HepG2 (cell line): ENCODE results near the gene OARD1. TPM values are rescaled to one million over a fixed set of nuclear protein-coding genes. Genes with fewer than 3 reads are reported as not detected.
A peak's percentile ranks its signal among the peaks of the same experiment; 100 is the strongest.

Experiments used
- BORCS8-MEF2B ChIP-seq: sonication (generic); formaldehyde crosslinking; IDR thresholded peaks from 2 replicates; pipeline ENCODE4 v1.8.0; 2022; ENCODE audit warnings: mild to moderate bottlenecking, missing genetic modification reagents
- GZF1 ChIP-seq: sonication (generic); formaldehyde crosslinking; IDR thresholded peaks from 2 replicates; pipeline ENCODE4 v1.5.1; 2020; ENCODE audit warnings: mild to moderate bottlenecking, missing genetic modification reagents
- JUND ChIP-seq: sonication (generic); formaldehyde crosslinking; IDR thresholded peaks from 2 replicates; pipeline ENCODE4 v1.8.0; 2022; ENCODE audit warnings: mild to moderate bottlenecking, missing genetic modification reagents
- KDM1A ChIP-seq: IDR thresholded peaks from 2 replicates; pipeline ENCODE4 v1.6.1; 2016; ENCODE audit warnings: missing compliant biosample characterization
- MATR3 ChIP-seq: sonication (generic); formaldehyde crosslinking; IDR thresholded peaks from 2 replicates; pipeline ENCODE4 v1.4.0; 2020; ENCODE audit warnings: missing genetic modification reagents
- MAZ ChIP-seq, 2 experiments: sonication (generic) in 1 of 2; formaldehyde crosslinking in 1 of 2; IDR thresholded peaks; 2 replicates each; pipeline versions ENCODE4 v1.5.0 to v1.6.1; 2012 to 2020; ENCODE audit warnings: low read depth in 2 of 2, mild to moderate bottlenecking in 2 of 2, borderline replicate concordance in 1 of 2, improper control_type of control experiment in 1 of 2, low read length in 1 of 2, missing genetic modification reagents in 1 of 2, moderate library complexity in 1 of 2
- NFATC3 ChIP-seq: sonication (generic); formaldehyde crosslinking; IDR thresholded peaks from 2 replicates; pipeline ENCODE4 v1.5.1; 2020; ENCODE audit warnings: mild to moderate bottlenecking, missing genetic modification reagents
- NR2F1 ChIP-seq, 2 experiments: fragments of 450-650 bp in 1 of 2; formaldehyde crosslinking in 1 of 2; IDR thresholded peaks; 2 replicates each; pipeline versions ENCODE4 v1.5.0 to v1.6.1; 2016 to 2020; ENCODE audit warnings: mild to moderate bottlenecking in 1 of 2, missing compliant biosample characterization in 1 of 2, missing genetic modification reagents in 1 of 2, moderate library complexity in 1 of 2
- NRL ChIP-seq: sonication (generic); formaldehyde crosslinking; IDR thresholded peaks from 2 replicates; pipeline ENCODE4 v1.5.0; 2020; ENCODE audit warnings: missing genetic modification reagents, mild to moderate bottlenecking, moderate library complexity, borderline replicate concordance
- PBX2 ChIP-seq: IDR thresholded peaks from 2 replicates; pipeline ENCODE4 v1.6.1; 2016; ENCODE audit warnings: control low read depth
- SMC3 ChIP-seq: IDR thresholded peaks from 2 replicates; pipeline ENCODE4 v1.6.1; 2011; ENCODE audit warnings: low read length, improper control_type of control experiment
- ZNF274 ChIP-seq: sonication (generic); formaldehyde crosslinking; IDR thresholded peaks from 2 replicates; pipeline ENCODE4 v1.5.1; 2020; ENCODE audit warnings: mild to moderate bottlenecking, missing genetic modification reagents
- ZNF275 ChIP-seq: sonication (generic); formaldehyde crosslinking; IDR thresholded peaks from 2 replicates; pipeline ENCODE4 v1.8.0; 2022; ENCODE audit warnings: missing genetic modification reagents, mild to moderate bottlenecking, inconsistent platforms, borderline replicate concordance
- ZNF335 ChIP-seq: sonication (generic); formaldehyde crosslinking; IDR thresholded peaks from 2 replicates; pipeline ENCODE4 v1.4.0; 2020; ENCODE audit warnings: missing genetic modification reagents
- ZNF772 ChIP-seq: sonication (generic); formaldehyde crosslinking; IDR thresholded peaks from 2 replicates; pipeline ENCODE4 v1.5.0; 2020; ENCODE audit warnings: mild to moderate bottlenecking, missing genetic modification reagents
- ZNF781 ChIP-seq: sonication (generic); formaldehyde crosslinking; IDR thresholded peaks from 2 replicates; pipeline ENCODE4 v1.5.1; 2020; ENCODE audit warnings: borderline replicate concordance, mild to moderate bottlenecking, missing genetic modification reagents; ENCODE audit errors: not compliant biosample characterization
- ZNF790 ChIP-seq: sonication (generic); formaldehyde crosslinking; IDR thresholded peaks from 2 replicates; pipeline ENCODE4 v1.8.0; 2022; ENCODE audit warnings: missing genetic modification reagents, mild to moderate bottlenecking, borderline replicate concordance
- ZSCAN9 ChIP-seq: IDR thresholded peaks from 2 replicates; pipeline ENCODE4 v1.6.1; 2016; ENCODE audit warnings: borderline replicate concordance
- polyA plus RNA-seq, 8 experiments: library from polyadenylated mRNA; depleted of rRNA in 3 of 8; stranded (reverse) in 7 of 8; unstranded in 1 of 8; fragments of >200 nt; fragmentation: Illumina TruSeq in 4 of 8; extraction: Trizol in 4 of 8; gene quantifications; 2 replicates each; pipeline versions ENCODE4 v1.2.1 to v1.2.3, GENCODE V29; 2011 to 2016; ENCODE audit warnings: low read depth in 4 of 8, missing spikeins in 1 of 8, mixed read lengths in 1 of 8; ENCODE audit not compliant: insufficient read depth in 1 of 8
- total RNA-seq, 5 experiments: library from RNA; depleted of rRNA; stranded (reverse); fragments of >200 nt; fragmentation: Illumina TruSeq; extraction: Trizol; gene quantifications; 2 replicates each; pipeline ENCODE4 v1.2.3, GENCODE V29; 2016; ENCODE audit warnings: low read depth in 1 of 5
- TF ChIP-seq, protein P1 (sequence below): sonication (generic); formaldehyde crosslinking; IDR thresholded peaks from 2 replicates; pipeline ENCODE4 v1.8.1; 2023; ENCODE audit warnings: mild to moderate bottlenecking, inconsistent platforms, moderate library complexity, missing genetic modification reagents, borderline replicate concordance
- TF ChIP-seq, protein P2 (sequence below): sonication (generic); formaldehyde crosslinking; IDR thresholded peaks from 2 replicates; pipeline ENCODE4 v1.8.0; 2022; ENCODE audit warnings: mild to moderate bottlenecking, missing genetic modification reagents

The OARD1 gene
- total and polyA plus RNA-seq, 2 of the 13 experiments (the other 11 are each of a cell fraction or from before 2014, with no cell fraction given), result 18.4 to 49.0 TPM

DNA sequence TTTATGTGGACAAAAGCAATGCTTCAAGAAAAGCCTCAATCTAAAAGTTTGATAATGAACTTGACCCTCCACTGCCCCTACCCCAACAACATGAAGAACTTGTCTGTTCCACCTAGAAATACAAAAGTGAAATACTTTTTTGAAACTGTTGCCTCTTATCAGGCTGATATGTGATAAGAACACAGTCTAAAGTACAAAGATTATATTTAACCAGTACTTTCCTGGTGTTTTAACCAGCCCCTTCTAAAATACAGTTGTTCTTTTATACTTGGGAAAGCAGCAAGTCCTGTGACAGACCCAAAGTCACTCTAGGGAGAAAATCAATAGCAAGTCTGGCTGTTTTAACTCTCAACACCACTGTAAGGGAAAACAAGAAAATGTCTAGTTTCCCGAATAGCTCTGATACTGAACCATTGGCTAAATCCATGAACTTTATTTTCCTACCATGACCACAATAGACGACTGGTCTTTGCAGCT, 6.6 kb downstream of the OARD1 start (continued):
- TF ChIP-seq, protein P1, sequence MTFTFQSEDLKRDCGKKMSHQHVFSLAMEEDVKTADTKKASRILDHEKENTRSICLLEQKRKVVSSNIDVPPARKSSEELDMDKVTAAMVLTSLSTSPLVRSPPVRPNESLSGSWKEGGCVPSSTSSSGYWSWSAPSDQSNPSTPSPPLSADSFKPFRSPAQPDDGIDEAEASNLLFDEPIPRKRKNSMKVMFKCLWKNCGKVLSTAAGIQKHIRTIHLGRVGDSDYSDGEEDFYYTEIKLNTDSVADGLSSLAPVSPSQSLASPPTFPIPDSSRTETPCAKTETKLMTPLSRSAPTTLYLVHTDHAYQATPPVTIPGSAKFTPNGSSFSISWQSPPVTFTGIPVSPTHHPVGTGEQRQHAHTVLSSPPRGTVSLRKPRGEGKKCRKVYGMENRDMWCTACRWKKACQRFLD (CRISPR knock-in tag), result no peak
- TF ChIP-seq, protein P2, sequence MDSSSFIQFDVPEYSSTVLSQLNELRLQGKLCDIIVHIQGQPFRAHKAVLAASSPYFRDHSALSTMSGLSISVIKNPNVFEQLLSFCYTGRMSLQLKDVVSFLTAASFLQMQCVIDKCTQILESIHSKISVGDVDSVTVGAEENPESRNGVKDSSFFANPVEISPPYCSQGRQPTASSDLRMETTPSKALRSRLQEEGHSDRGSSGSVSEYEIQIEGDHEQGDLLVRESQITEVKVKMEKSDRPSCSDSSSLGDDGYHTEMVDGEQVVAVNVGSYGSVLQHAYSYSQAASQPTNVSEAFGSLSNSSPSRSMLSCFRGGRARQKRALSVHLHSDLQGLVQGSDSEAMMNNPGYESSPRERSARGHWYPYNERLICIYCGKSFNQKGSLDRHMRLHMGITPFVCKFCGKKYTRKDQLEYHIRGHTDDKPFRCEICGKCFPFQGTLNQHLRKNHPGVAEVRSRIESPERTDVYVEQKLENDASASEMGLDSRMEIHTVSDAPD, result peak; percentile 76; the same call in 1 of the 2 replicates
- TF ChIP-seq ZNF335 (CRISPR knock-in tag) (no peak), MATR3 (CRISPR knock-in tag) (no peak), ZNF275 (CRISPR knock-in tag) (no peak), GZF1 (no peak), ZSCAN9 (CRISPR knock-in tag) (peak; percentile 46; the same call in 1 of the 2 replicates), MAZ (IDR thresholded peaks at IDR 0.05; ENCODE audit: borderline replicate concordance, low read depth, low read length) (no peak), MAZ (CRISPR knock-in tag; IDR thresholded peaks at IDR 0.05; ENCODE audit: low read depth) (no peak), KDM1A (CRISPR knock-in tag) (no peak), PBX2 (CRISPR knock-in tag) (no peak), ZNF772 (CRISPR knock-in tag) (no peak), ZNF790 (CRISPR knock-in tag) (no peak), BORCS8-MEF2B (CRISPR knock-in tag) (no peak), NFATC3 (no peak), NRL (CRISPR knock-in tag) (no peak), ZNF781 (CRISPR knock-in tag) (no peak), ZNF274 (no peak), JUND (CRISPR knock-in tag) (no peak), SMC3 (no peak), NR2F1 (CRISPR knock-in tag; IDR thresholded peaks at IDR 0.05) (peak; percentile 23 to 64; a peak in 3 of 4 replicates)
